ACHN (cell line): ENCODE results near the gene ZBTB17.
"Not testable (repeated sequence)": the region's sequence is repeated elsewhere in the genome, so short reads cannot be mapped to it uniquely, and the experiment has no call there.

Experiments used
- DNase-seq: peaks from one replicate; pipeline ENCODE4 v3.0.0-alpha.2; 2015
- in situ Hi-C: cut with HindIII; loops from 2 replicates; pipeline ENCODE4 v1.10.0; 2017; ENCODE audit warnings: low sequenced_read_pairs, low pct_ligation_motif_present, low pct_unique_long_range_greater_than_20kb

Gene ZBTB17

GRCh38 chr1:15931884-15932283 lies 44.0 kb downstream of the ZBTB17 start:
- DNase-seq = no peak
- in situ Hi-C loops = no loop called here

GRCh38 chr1:15931401-15931800 lies 44.5 kb downstream of the ZBTB17 start:
- no peak for DNase-seq
- in situ Hi-C loops = no loop called here

- in situ Hi-C loops = no loop called here
- no peak for DNase-seq
Observed at GRCh38 chr1:15928971-15929965, 46.6 kb downstream of the ZBTB17 start.

DNA sequence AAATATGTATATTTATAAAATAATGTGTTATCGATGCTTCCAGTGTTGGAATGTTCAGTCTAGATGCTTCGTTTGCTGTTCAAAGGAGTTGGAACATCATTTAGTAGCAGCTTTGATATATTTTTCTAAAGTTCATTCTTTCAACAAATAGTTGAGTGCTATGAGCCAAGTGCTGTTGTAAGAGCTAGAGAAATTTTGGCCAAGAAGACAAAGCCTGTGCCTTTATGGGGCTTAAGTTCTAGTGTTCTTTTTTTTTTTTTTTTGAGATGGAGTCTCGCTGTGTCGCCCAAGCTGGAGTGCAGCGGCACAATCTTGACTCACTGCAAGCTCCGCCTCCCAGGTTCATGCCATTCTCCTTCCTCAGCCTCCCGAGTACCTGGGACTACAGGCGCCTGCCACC lies 49.5 kb downstream of the ZBTB17 start:
- in situ Hi-C loops, DNase-seq: not testable (repeated sequence)

DNA sequence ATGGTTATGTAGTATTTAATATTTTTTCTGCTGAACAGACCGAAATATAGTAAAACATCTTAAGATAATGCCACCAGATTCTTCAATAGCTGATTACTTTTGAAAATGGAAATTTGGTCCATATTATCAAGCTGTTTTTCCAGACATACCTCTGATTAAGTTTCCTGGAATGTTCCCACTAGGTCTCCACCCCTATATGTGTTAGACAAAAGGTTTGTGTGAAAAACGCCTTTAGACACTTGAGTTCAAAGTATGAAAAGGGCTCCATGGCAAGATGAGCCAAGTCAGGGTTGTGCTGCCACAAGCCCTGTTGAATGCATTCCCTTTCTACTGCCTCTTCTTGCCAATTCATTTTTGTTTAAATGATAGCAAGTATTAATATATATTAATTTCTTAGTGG lies 52.7 kb downstream of the ZBTB17 start:
- in situ Hi-C loops = no loop called here
- no peak for DNase-seq

DNA sequence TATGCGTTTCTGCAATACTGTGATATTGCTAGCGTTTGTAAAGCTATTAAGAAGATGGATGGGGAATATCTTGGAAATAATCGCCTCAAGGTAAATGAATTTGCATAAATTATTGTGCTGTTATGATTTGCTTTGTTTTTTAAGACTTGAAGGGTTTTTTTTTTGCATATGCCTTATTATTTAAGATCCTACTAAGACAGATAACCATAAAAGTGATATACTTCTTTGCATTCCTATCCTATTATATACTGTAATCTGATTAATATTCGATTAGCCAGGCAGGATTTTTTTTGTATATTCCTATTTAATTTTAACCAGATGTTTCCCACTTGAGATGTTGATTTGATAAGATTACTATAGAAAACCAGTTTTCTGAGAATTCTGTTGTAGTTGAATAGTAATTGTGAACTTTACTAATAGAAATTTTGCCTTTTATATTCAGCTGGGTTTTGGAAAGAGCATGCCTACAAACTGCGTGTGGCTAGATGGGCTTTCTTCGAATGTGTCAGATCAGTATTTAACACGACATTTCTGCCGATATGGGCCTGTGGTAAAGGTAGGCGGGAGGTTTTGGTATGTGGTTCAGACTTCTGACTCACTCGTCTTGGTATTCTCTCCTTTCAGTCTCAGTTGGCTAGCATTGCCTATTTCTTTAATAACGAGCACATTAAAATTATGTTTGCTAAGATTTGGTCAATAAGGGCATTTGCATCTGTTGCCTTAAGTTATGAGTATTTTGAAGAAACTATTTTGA lies 56.8 kb downstream of the ZBTB17 start:
- peak; percentile 83 for DNase-seq
- in situ Hi-C loops = no loop called here

DNA sequence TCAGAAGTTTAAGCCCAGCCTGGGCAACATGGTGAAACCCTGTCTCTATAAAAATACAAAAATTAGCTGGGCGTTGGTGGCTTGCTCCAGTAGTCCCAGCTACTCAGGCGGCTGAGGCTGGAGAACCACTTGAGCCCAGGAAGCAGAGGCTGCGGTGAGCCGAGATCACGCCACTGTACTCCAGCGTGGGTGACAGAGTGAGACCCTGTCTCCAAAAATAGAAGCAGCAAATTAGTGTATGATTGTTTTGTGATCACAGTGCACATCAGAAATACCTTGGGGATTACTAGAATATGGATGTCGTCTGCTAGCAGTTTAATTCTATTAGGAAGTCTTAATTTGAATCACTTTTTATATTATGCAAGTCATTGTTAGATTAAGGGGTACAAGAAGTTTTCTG lies 59.0 kb downstream of the ZBTB17 start:
- no peak for DNase-seq
- in situ Hi-C loops = no loop called here

DNA sequence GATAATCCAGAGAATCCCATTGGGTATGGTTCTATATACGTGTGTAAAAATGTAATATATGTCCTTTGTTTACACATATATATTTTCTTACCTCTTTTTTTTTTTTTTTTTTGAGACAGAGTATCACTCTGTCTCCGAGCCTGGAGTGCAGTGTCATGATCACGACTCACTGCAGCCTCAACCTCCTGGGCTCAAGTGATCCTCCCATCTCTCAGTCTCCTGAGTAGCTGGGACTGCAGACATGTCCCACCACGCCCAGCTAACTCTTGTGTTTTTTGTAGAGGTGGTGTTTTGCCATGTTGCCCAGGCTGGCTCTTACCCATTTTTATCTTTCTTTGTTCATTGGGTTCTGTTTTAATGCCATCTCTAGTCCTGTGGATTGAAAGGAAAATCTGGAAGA lies 59.5 kb downstream of the ZBTB17 start:
- DNase-seq = peak; percentile 48
- in situ Hi-C loops = no loop called here

- peak; percentile 50 for DNase-seq
- in situ Hi-C loops = no loop called here
Observed at GRCh38 chr1:15915991-15916390, 59.9 kb downstream of the ZBTB17 start.

GRCh38 chr1:15913607-15914006 lies 62.3 kb downstream of the ZBTB17 start:
- DNase-seq, in situ Hi-C loops: not testable (repeated sequence)

GRCh38 chr1:15911927-15912326 lies 64.0 kb downstream of the ZBTB17 start:
- in situ Hi-C loops = no loop called here
- DNase-seq = no peak

- DNase-seq = no peak
- in situ Hi-C loops = no loop called here
Observed at GRCh38 chr1:15911141-15911540, 64.8 kb downstream of the ZBTB17 start.

GRCh38 chr1:15908597-15908996 lies 67.3 kb downstream of the ZBTB17 start:
- no peak for DNase-seq
- in situ Hi-C loops = no loop called here

GRCh38 chr1:15902882-15903281 lies 73.0 kb downstream of the ZBTB17 start:
- in situ Hi-C loops = no loop called here
- DNase-seq = peak; percentile 73

DNA sequence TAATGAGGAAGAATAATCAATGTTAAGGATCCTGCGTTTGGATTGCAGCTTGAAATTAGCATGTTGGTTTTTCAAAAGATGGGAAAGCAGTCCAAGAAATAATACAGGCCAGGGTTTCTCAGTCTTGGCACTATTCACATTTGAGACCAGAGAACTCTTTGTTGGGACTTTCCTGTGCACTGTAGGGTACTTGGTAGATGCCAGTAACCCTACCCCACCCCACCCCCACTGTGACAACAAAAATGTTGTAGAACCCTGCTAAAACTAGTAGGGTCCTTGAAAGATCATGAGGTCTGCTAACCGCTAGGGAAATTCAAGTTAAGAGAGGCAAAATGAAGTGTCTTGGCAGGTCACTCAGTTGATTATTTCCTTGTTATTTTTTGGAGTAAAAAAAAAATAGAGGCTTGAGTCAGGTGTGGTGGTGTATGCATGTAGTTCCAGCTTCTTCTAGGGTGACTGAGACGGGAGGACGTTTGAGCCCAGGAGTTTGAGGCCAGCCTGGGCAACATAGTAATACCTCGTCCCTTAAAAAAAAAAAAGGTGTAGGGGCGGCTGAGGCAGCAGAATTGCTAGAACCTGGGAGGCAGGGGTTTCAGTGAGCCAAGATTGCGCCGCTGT lies 75.1 kb downstream of the ZBTB17 start:
- DNase-seq = no peak
- in situ Hi-C loops = no loop called here

DNA sequence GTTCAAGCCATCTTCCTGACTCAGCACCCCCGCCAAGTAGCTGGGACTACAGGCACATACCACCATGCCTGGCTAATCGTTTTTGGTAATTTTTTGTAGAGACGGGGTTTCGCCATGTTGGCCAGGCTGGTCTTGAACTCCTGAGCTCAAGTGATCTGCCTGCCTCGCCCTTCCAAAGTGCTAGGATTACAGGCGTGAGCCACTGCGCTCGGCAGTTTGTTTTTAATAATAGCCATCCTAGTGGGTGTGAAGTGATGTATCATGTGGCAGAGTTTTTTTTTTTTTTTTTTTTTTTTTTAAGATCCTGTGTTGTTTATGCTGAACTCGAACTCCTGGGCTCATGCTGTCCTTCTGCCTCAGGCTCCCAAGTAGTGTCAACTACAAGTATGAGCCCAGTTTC lies 76.6 kb downstream of the ZBTB17 start:
- in situ Hi-C loops = no loop called here
- no peak for DNase-seq

GRCh38 chr1:15896841-15897610 lies 78.9 kb downstream of the ZBTB17 start:
- in situ Hi-C loops = not testable (repeated sequence)
- peak; percentile 56 for DNase-seq

- no peak for DNase-seq
- in situ Hi-C loops = no loop called here
Observed at GRCh38 chr1:15895233-15895632, 80.7 kb downstream of the ZBTB17 start.
